Measurements from ENCODE around the gene HSH2D. TPM values are rescaled to one million over a fixed set of nuclear protein-coding genes. Genes with fewer than 3 reads are reported as not detected.

HSH2D gene
- total and polyA plus RNA-seq, 2 experiments from 2014 or later: 3.5 to 4.0 TPM

DNA sequence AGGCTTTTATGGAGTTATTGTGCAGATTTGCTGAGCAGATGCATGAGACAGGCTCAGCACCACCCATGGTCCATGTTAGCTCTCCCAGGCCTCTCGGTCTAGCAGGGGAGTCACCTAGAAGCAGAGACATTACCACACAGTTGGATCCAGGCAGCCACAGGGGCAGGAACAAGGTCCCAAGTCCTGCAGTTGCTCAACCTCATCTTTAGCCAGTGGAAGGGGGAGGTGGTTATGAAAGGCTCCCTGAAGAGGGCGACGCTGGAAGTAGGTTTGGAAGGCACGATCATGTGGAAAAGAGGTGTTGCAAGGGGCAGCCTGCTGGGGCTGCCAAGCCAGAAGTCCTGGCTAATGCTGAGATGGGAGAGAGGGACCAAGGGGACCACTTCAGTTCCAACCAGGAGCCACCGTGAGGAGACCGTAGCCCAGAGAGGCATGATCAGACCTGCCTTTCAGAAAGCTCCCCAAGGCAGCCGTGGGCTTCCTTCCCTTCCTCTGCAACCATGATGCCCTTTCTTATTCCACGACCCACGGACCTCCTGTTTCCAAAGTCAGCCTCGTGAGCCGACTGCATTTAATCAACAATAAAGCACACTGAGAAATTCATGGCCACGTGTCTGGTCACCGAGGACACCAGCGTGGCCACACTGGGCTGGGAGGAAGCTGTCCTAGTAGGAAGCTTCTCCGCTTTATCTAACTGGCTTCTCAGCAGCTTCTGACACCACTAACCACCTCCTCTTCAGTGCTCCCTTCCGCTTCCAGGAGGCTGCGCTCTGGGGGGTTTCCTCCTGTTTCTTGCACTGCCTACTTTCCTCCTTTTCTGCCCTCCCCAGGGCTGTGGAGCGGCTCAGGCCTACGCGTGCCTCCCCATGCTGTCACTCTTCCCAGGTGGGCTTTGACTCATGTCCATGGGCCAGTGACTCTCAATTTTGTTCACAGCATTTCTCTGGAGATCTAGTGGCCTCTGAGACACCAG, 56.8 kb downstream of the HSH2D start:
- no peaks in the 10 kb centered on the region for H3K36me3 ChIP-seq (replicated peaks; ENCODE audit: insufficient read depth, low read depth)
- H3K27ac ChIP-seq: peak overlapping the region; percentile 72
- H3K27me3 ChIP-seq: no peaks in the 10 kb centered on the region
- no peaks in the 10 kb centered on the region for H3K9me2 ChIP-seq (replicated peaks; ENCODE audit: insufficient read depth)
- H3K4me2 ChIP-seq: peak overlapping the region; percentile 93
- DNase-seq (ENCODE audit: low spot score): peak; percentile 75
- TF ChIP-seq, protein P1, sequence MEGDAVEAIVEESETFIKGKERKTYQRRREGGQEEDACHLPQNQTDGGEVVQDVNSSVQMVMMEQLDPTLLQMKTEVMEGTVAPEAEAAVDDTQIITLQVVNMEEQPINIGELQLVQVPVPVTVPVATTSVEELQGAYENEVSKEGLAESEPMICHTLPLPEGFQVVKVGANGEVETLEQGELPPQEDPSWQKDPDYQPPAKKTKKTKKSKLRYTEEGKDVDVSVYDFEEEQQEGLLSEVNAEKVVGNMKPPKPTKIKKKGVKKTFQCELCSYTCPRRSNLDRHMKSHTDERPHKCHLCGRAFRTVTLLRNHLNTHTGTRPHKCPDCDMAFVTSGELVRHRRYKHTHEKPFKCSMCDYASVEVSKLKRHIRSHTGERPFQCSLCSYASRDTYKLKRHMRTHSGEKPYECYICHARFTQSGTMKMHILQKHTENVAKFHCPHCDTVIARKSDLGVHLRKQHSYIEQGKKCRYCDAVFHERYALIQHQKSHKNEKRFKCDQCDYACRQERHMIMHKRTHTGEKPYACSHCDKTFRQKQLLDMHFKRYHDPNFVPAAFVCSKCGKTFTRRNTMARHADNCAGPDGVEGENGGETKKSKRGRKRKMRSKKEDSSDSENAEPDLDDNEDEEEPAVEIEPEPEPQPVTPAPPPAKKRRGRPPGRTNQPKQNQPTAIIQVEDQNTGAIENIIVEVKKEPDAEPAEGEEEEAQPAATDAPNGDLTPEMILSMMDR (IDR thresholded peaks at IDR 0.05; ENCODE audit: poor library complexity): peak; percentile 4
- TF ChIP-seq EZH2 (IDR thresholded peaks at IDR 0.05; ENCODE audit: borderline replicate concordance) (no peak), EZH2phosphoT487 (IDR thresholded peaks at IDR 0.05; ENCODE audit: low read depth, severe bottlenecking, unreplicated experiment) (no peak)
- H4K20me1 ChIP-seq (ENCODE audit: insufficient read depth, poor library complexity, severe bottlenecking): no peaks in the 10 kb centered on the region
- no peak overlapping the region for H3K4me3 ChIP-seq
- H3K79me2 ChIP-seq: peaks cover 49% of the 10 kb centered on the region
- no peaks in the 10 kb centered on the region for H3K9me3 ChIP-seq (ENCODE audit: low read depth)
- peaks cover 20% of the 10 kb centered on the region for H3K4me1 ChIP-seq (ENCODE audit: insufficient read depth)
- 88% methylated on average over 20 of the region's 20 CpGs for WGBS (ENCODE audit: low lambda C conversion rate, missing lambda C conversion rate)
- H2AFZ ChIP-seq: no peak overlapping the region

DNA sequence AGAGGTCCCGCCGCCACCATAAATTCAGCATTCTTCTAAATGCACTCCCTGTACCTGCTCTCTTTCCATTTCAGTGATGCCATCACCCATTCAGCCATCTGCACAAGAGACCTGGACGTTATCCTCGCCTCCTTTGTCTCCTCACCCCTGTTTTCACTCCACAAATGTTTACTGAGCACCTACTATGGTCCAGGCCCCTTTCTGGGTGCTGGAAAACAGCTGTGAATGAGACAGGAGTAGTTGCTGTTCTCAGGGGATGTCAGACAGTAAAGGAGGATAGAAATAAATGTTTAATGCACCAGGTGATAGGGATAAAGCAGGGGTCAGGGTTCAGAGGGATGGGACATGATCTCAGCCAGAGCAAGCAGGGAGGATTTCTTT, 57.5 kb downstream of the HSH2D start:
- Histone ChIP-seq H2AFZ (no peak overlapping the region), H3K4me2 (no peak overlapping the region), H3K27ac (no peak overlapping the region), H3K9me2 (replicated peaks; ENCODE audit: insufficient read depth) (no peaks in the 10 kb centered on the region), H3K36me3 (replicated peaks; ENCODE audit: insufficient read depth, low read depth) (no peaks in the 10 kb centered on the region), H3K4me3 (no peak overlapping the region), H3K27me3 (no peaks in the 10 kb centered on the region), H4K20me1 (ENCODE audit: insufficient read depth, poor library complexity, severe bottlenecking) (no peaks in the 10 kb centered on the region), H3K4me1 (ENCODE audit: insufficient read depth) (peaks cover 17% of the 10 kb centered on the region), H3K9me3 (ENCODE audit: low read depth) (no peaks in the 10 kb centered on the region), H3K79me2 (peaks cover 49% of the 10 kb centered on the region)
- TF ChIP-seq, protein P1 (IDR thresholded peaks at IDR 0.05; ENCODE audit: poor library complexity): no peak
- no peak for TF ChIP-seq EZH2phosphoT487 (IDR thresholded peaks at IDR 0.05; ENCODE audit: low read depth, severe bottlenecking, unreplicated experiment)
- TF ChIP-seq EZH2 (IDR thresholded peaks at IDR 0.05; ENCODE audit: borderline replicate concordance): no peak
- no peak for DNase-seq (ENCODE audit: low spot score)
- WGBS (ENCODE audit: low lambda C conversion rate, missing lambda C conversion rate): 97% methylated on average over 4 of the region's 4 CpGs

DNA sequence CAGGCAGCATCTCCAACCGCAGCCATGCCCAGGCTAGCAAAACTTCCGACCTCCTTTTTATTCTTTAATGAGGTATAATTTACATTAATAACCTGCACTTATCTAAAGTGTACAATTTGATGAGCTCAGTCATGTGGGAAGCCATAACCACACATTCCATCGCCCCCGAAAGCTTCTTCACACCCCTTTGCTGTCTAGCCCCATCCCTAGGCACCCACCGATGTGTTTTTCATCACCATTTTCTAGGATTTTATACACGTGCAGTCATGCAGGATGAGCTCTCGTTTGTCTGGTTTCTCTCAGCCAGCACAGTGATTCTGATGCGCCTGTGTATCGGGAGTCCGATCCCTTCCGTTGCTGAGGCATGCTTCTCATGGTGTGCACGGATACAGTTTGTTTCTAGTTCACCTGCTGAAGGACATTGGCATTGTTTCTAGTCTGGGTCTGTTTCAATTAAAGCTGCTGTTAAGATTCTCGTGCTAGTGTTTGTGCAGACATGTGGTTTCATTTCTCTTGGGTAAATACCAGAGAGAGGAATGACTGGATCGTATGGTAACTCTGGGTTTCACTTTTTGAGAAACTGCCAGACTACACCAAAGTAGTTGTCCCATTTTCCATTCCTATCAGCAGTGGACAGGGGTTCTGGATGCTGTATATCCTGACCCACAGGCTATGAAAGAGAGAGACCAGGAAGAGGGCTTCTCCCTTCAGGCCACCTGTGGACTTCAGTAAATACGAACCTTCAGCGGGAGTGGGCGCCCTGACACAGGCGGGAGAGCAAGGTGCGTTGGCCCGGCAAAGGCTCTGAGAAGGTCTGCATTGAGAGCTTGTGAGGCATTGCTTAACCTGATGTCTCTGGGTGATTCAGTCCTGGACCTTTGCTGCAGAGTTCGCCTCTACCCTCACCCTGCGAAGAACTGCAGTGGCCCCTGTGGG, 59.1 kb downstream of the HSH2D start:
- Histone ChIP-seq H3K9me3 (ENCODE audit: low read depth) (no peaks in the 10 kb centered on the region), H3K79me2 (peaks cover 49% of the 10 kb centered on the region), H3K36me3 (replicated peaks; ENCODE audit: insufficient read depth, low read depth) (no peaks in the 10 kb centered on the region), H2AFZ (no peak overlapping the region), H3K27ac (no peak overlapping the region), H3K4me2 (no peak overlapping the region), H3K4me3 (no peak overlapping the region), H3K4me1 (ENCODE audit: insufficient read depth) (peaks cover 3% of the 10 kb centered on the region), H4K20me1 (ENCODE audit: insufficient read depth, poor library complexity, severe bottlenecking) (no peaks in the 10 kb centered on the region), H3K9me2 (replicated peaks; ENCODE audit: insufficient read depth) (no peaks in the 10 kb centered on the region), H3K27me3 (no peaks in the 10 kb centered on the region)
- no peak for DNase-seq (ENCODE audit: low spot score)
- 92% methylated on average over 22 of the region's 22 CpGs for WGBS (ENCODE audit: low lambda C conversion rate, missing lambda C conversion rate)
- TF ChIP-seq EZH2 (IDR thresholded peaks at IDR 0.05; ENCODE audit: borderline replicate concordance) (no peak), EZH2phosphoT487 (IDR thresholded peaks at IDR 0.05; ENCODE audit: low read depth, severe bottlenecking, unreplicated experiment) (no peak)
- TF ChIP-seq, protein P1 (IDR thresholded peaks at IDR 0.05; ENCODE audit: poor library complexity): no peak
